ENCODE results near the gene ARL1.

The ARL1 gene

DNA sequence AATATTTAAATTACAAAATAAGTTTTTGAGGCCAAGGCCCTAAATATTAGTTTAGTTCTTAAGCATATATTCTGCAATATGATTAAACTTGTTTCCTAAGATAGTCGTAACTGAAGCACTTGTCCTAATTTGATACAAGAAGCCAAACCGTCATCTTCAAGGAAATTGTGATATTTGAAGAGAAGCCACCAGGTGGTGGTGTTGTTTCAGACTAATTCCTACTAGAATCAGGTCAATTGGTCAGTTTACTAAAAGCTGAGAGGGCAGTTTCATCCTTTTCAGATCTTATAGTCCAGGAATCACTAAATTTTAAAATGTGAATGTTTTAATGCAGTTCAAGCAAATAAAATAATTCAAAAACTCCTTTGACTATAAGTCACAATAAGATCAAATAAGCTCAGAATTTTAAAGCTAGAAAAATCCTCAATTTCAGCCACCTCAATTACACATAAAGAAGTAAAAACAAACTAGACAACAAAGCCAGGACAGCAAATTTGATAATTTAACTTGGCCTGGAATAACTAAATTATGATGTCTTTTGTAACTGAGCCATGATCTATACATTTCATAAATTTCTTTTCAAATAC lies 7.1 kb upstream of the ARL1 start:
- peak; percentile 74 for TF ChIP-seq RAD21 (IDR thresholded peaks at IDR 0.05; ENCODE audit: low read depth)
- TF ChIP-seq FOXM1 (IDR thresholded peaks at IDR 0.05; ENCODE audit: borderline replicate concordance, low read depth): no peak

- TF ChIP-seq FOXM1 (IDR thresholded peaks at IDR 0.05; ENCODE audit: borderline replicate concordance, low read depth) (no peak), REST (IDR thresholded peaks at IDR 0.05; ENCODE audit: low read depth) (no peak), EGR1 (IDR thresholded peaks at IDR 0.05) (no peak), USF1 (IDR thresholded peaks at IDR 0.05) (no peak), TCF12 (IDR thresholded peaks at IDR 0.05; ENCODE audit: low read depth) (no peak), RAD21 (IDR thresholded peaks at IDR 0.05; ENCODE audit: low read depth) (no peak), CREB1 (IDR thresholded peaks at IDR 0.05; ENCODE audit: low read depth) (no peak), CEBPB (IDR thresholded peaks at IDR 0.05) (no peak)
- TF ChIP-seq, protein P1, sequence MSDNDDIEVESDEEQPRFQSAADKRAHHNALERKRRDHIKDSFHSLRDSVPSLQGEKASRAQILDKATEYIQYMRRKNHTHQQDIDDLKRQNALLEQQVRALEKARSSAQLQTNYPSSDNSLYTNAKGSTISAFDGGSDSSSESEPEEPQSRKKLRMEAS (IDR thresholded peaks at IDR 0.05): no peak
These were observed 530 bp downstream of the ARL1 start for GRCh38 chr12:101407049-101407435.

- no peak for TF ChIP-seq EP300 (IDR thresholded peaks at IDR 0.05; ENCODE audit: borderline replicate concordance)
- TF ChIP-seq USF1 (IDR thresholded peaks at IDR 0.05): no peak
- no peak for TF ChIP-seq RAD21 (IDR thresholded peaks at IDR 0.05; ENCODE audit: low read depth)
- no peak for TF ChIP-seq TCF12 (IDR thresholded peaks at IDR 0.05; ENCODE audit: low read depth)
- no peak for TF ChIP-seq YY1 (IDR thresholded peaks at IDR 0.05; ENCODE audit: low read depth)
- no peak for TF ChIP-seq ZBTB7A (IDR thresholded peaks at IDR 0.05; ENCODE audit: low read depth)
- TF ChIP-seq CREB1 (IDR thresholded peaks at IDR 0.05; ENCODE audit: low read depth): no peak
- TF ChIP-seq FOXM1 (IDR thresholded peaks at IDR 0.05; ENCODE audit: borderline replicate concordance, low read depth): no peak
- no peak for TF ChIP-seq TEAD4 (IDR thresholded peaks at IDR 0.05)
- no peak for TF ChIP-seq REST (IDR thresholded peaks at IDR 0.05; ENCODE audit: low read depth)
- no peak for TF ChIP-seq CEBPB (IDR thresholded peaks at IDR 0.05)
- TF ChIP-seq NFIC (IDR thresholded peaks at IDR 0.05): no peak
- no peak for TF ChIP-seq TAF1 (IDR thresholded peaks at IDR 0.05; ENCODE audit: low read depth)
- TF ChIP-seq, protein P1 (IDR thresholded peaks at IDR 0.05): no peak
- TF ChIP-seq EGR1 (IDR thresholded peaks at IDR 0.05): no peak
These were observed 28.4 kb downstream of the ARL1 start for GRCh38 chr12:101379149-101379548.

- no peak for TF ChIP-seq CEBPB (IDR thresholded peaks at IDR 0.05)
- no peak for TF ChIP-seq FOXM1 (IDR thresholded peaks at IDR 0.05; ENCODE audit: borderline replicate concordance, low read depth)
- no peak for TF ChIP-seq REST (IDR thresholded peaks at IDR 0.05; ENCODE audit: low read depth)
- TF ChIP-seq RAD21 (IDR thresholded peaks at IDR 0.05; ENCODE audit: low read depth): no peak
- TF ChIP-seq TCF12 (IDR thresholded peaks at IDR 0.05; ENCODE audit: low read depth): no peak
- TF ChIP-seq, protein P1 (IDR thresholded peaks at IDR 0.05): no peak
- TF ChIP-seq TAF1 (IDR thresholded peaks at IDR 0.05; ENCODE audit: low read depth): no peak
- no peak for TF ChIP-seq YY1 (IDR thresholded peaks at IDR 0.05; ENCODE audit: low read depth)
- TF ChIP-seq CREB1 (IDR thresholded peaks at IDR 0.05; ENCODE audit: low read depth): no peak
- no peak for TF ChIP-seq ZBTB7A (IDR thresholded peaks at IDR 0.05; ENCODE audit: low read depth)
- no peak for TF ChIP-seq TEAD4 (IDR thresholded peaks at IDR 0.05)
- TF ChIP-seq USF1 (IDR thresholded peaks at IDR 0.05): no peak
- no peak for TF ChIP-seq NFIC (IDR thresholded peaks at IDR 0.05)
- TF ChIP-seq EP300 (IDR thresholded peaks at IDR 0.05; ENCODE audit: borderline replicate concordance): no peak
- TF ChIP-seq EGR1 (IDR thresholded peaks at IDR 0.05): no peak
These were observed 32.0 kb downstream of the ARL1 start for GRCh38 chr12:101375573-101375972.

Data from Ishikawa (cell line).